CD4-positive, alpha-beta T cell treated with Interleukin-4 for 1 hour (primary cell): ENCODE results near the gene P2RY8.
"Not testable (repeated sequence)": the region's sequence is repeated elsewhere in the genome, so short reads cannot be mapped to it uniquely, and the experiment has no call there.

Source experiments
- DNase-seq, 2 donors: peaks; one replicate each; pipeline ENCODE4 v3.0.0-alpha.2; 2020 to 2022

The P2RY8 gene, protein sequence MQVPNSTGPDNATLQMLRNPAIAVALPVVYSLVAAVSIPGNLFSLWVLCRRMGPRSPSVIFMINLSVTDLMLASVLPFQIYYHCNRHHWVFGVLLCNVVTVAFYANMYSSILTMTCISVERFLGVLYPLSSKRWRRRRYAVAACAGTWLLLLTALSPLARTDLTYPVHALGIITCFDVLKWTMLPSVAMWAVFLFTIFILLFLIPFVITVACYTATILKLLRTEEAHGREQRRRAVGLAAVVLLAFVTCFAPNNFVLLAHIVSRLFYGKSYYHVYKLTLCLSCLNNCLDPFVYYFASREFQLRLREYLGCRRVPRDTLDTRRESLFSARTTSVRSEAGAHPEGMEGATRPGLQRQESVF

DNA sequence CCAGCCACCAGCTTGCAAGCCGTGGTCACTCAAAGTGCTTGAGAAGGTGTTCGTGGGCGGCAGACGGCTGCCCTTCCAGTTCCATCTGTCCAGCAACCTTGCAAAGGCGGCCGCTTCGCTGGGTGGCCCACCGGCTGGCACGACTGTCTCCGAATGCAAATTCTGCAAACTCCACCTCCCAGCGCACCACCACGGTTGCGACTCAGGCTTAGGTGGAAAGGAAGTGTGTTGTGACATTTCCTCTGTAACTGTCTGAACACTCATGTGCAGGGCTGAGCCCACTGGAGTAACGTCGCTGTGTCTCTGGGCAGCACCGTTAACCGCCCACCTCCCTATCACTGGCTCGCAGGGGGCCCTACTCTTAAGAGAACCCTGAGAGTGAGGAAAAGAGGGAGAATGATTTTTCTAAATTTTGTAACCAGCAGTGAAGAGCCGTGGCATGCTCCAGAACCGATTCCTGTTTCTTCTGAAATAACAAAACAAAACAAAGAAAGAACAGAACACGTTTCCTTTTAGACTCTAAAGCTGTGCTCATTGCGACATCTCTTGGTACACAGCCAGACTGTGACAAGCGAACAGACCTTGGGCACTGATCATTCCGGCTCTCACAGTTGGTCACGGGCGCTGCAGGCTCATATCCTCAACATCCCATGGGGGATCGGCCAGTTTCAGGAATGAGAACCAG, at the start of gene P2RY8:
P2RY8 (minus strand) TSS at position 155 of the 685 bp plus-strand sequence. CDS start 70,627 bp downstream, outside the sequence.
- peak; percentile 87 to 89 for DNase-seq

DNA sequence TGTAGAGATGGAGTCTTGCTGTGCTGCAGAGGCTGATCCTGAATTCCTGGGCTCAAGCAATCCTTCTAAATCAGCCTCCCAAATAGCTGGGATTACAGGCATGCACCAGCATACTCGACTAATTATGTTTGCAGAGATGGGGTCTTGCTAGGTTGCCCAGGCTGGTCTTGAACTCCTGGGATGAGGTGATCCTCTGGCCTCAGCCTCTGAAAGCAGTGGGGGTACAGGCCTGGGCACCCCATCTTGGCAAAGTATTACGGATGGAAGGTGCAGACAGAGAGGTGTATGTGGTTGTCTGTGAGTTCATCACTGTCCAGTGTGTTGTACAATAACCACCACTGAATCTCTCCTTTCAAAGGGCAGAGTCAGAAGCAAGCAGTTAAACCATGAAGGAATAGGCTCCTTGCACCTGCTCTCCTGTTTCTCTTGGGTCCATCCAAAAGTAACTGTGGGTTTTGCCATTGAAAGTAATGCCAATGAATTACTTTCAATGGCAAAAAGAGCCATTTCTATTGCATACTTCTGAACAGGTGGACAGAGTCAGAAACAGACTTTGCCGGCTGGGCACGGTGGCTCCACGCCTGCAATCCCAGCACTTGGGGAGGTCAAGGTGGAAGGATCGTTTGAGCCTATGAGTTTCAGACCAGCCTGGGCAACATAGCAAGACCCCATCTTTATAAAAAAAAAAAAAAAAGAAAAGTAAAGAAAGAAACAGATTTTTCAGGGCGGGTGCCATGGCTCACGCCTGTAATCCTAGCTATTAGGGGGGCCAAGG, 47.4 kb upstream of the P2RY8 start:
- no peak for DNase-seq

GRCh38 chrX:1582686-1583437, 45.9 kb upstream of the P2RY8 start:
- DNase-seq = peak; percentile 37 to 70

GRCh38 chrX:1581132-1581531, 44.1 kb upstream of the P2RY8 start:
- DNase-seq = peak; percentile 82

DNA sequence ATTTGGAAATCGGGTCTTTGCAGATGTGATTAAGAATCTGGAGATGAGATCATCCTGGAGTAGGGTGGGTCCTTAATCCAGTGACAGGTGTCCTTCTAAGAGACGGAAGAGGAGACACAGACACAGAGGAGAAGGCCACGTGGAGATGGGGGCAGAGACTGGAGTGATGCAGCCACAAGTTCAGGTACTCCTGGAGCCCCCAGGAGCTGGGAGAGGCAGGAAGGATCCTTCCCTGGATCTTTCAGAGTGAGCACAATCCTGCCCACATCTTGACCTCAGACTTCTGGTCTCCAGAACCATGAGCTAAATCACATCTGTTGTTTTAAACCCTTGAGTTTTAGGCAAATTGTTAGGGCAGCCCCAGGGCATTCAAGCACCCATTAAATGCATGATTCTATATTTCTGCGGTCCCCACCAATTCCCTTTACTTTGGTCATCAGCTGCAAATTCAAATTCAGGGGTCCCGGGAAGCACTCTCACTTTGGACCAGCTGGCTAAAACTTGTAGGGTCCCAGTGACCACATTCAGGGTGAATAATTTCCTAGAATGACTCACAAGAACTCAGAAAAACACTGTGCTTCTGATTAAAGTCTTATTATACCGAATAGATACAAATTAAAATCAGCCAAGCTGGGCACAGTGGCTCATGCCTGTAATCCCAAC, 41.7 kb upstream of the P2RY8 start:
- DNase-seq = no peak

DNA sequence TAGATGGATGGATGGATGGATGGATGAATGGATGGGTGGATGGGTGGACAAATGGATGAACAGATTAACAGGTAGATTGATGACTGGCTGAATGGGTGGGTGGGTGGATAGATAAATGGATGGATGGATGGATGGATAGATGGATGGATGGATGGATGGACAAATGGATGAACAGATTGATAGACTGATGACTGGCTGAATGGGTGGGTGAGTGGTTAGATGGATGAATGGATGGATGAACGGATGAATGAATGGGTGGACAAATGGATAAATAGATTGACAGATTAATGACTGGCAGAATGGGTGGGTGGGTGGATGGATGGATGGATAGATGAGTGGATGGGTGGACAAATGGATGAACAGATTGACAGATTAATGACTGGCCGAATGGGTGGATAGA, 40.9 kb upstream of the P2RY8 start:
- DNase-seq = no peak

GRCh38 chrX:1576201-1576992, 39.4 kb upstream of the P2RY8 start:
- DNase-seq = peak in 1 of 2 donors; percentile 61

DNA sequence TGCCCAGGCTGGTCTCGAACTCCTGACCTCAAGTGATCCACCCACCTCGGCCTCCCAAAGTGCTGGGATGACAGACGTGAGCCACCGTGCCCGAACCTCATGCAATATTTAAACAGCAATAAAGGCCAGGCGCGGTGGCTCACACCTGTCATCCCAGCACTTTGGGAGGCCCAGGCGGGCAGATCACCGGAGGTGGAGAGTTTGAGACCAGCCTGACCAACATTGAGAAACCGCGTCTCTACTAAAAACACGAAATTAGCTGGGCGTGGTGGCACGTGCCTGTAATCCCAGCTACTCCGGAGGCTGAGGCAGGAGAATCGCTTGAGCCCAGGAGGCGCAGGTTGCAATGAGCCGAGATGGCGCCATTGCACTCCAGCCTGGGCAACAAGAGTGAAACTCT, 37.2 kb upstream of the P2RY8 start:
- DNase-seq = not testable (repeated sequence)

- no peak for DNase-seq
These were observed 28.0 kb upstream of the P2RY8 start for GRCh38 chrX:1564750-1565683.

- not testable (repeated sequence) for DNase-seq
These were observed 27.1 kb upstream of the P2RY8 start for GRCh38 chrX:1564077-1564476.

DNA sequence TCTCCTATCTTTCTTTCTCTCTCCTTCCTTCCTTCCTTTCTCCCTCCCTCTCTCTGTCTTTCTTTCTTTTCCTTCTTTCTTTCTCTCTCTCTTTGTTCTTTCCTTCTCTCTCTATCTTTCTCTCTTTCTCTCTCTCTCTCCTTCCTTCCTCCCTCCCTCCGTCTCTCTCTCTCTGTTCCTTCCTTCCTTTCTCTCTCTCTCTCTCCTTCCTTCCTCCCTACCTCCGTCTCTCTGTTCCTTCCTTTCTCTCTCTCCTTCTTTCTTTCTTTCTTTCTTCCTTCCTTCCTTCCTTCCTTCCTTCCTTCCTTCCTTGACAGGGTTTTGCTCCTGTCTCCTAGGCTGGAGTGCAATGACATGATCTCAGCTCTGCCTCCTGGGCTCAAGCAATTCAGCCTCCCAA, 24.2 kb upstream of the P2RY8 start:
- DNase-seq = no peak

DNA sequence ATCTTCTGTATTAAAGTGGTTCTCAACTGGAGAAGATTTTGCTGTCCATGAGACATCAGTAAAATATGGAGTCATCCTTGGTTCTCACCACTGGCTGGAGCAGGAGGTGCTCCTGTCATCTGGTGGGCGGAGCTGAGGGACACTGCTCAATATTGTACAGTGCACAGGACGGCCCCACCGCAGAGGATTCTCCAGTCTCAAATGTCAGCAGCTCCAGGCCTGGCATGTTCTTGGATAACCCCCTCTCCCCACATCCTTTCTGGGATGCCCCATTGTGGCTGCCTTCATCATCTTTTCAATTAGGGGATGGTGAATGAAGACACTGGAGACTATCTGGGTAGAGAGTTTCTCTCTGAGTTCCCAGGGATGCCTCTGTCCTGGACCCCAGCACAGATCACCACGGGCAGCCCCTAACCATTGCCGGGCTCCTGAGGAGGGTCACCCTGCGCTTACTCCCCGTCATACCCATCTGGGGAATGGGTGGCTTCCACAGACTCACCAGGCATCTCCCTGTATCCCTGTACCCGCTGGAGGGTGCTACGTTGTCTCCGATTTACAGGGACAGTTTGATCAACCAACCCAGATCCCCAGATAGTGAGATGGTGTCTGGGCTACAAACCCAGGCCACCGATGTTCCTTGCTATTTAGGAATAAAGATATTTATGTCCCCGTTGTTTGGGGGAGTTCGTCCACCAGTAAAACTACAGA, 21.9 kb upstream of the P2RY8 start:
- DNase-seq = no peak

DNA sequence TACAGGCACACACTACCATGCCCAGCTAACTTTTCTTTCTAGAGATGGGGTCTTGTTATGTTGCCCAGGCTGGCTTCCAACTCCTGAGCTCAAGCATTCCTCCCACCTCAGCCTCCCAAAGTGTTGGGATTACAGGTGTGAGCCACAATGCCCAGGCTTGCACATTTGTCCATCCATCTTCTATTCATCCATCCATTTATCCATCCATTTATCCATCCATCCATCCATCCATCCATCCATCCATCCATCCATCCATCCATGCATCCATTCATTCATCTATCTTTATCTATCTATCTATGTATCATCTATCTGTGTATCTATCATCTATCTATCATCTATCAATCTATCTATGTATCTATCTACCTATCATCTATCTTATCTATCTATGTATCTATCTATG, 20.5 kb upstream of the P2RY8 start:
- DNase-seq = not testable (repeated sequence)

GRCh38 chrX:1555370-1555769, 18.4 kb upstream of the P2RY8 start:
- DNase-seq = no peak

GRCh38 chrX:1554469-1555210, 17.7 kb upstream of the P2RY8 start:
- DNase-seq = peak; percentile 90 to 92

- DNase-seq = no peak
These were observed 15.1 kb upstream of the P2RY8 start for GRCh38 chrX:1551959-1552546.

GRCh38 chrX:1546691-1547251, 9.8 kb upstream of the P2RY8 start:
- DNase-seq = no peak
